ENCODE data around the gene PAFAH2.

Gene PAFAH2

GRCh38 chr1:26043765-26044164 is 45.9 kb upstream of the PAFAH2 start:
- H3K4me3 ChIP-seq (ENCODE audit: low read depth, low read length) = no peak overlapping the region
- no peak for TF ChIP-seq CTCF (IDR thresholded peaks at IDR 0.05; ENCODE audit: control insufficient read depth, extremely low read depth, insufficient read depth)
- no peak for DNase-seq (ENCODE audit: low read depth)

- no peak for DNase-seq (ENCODE audit: low read depth)
Measured at GRCh38 chr1:26041978-26042377, 44.1 kb upstream of the PAFAH2 start.

GRCh38 chr1:26041401-26041800 is 43.5 kb upstream of the PAFAH2 start:
- TF ChIP-seq CTCF (IDR thresholded peaks at IDR 0.05; ENCODE audit: control insufficient read depth, extremely low read depth, insufficient read depth) = no peak
- H3K4me3 ChIP-seq (ENCODE audit: low read depth, low read length) = no peak overlapping the region
- DNase-seq (ENCODE audit: low read depth) = no peak

More at GRCh38 chr1:26041978-26042377, 44.1 kb upstream of the PAFAH2 start:
- no peak overlapping the region for H3K4me3 ChIP-seq (ENCODE audit: low read depth, low read length)
- no peak for TF ChIP-seq CTCF (IDR thresholded peaks at IDR 0.05; ENCODE audit: control insufficient read depth, extremely low read depth, insufficient read depth)

- no peak for TF ChIP-seq CTCF (IDR thresholded peaks at IDR 0.05; ENCODE audit: control insufficient read depth, extremely low read depth, insufficient read depth)
- no peak overlapping the region for H3K4me3 ChIP-seq (ENCODE audit: low read depth, low read length)
- no peak for DNase-seq (ENCODE audit: low read depth)
Measured at GRCh38 chr1:26038904-26039303, 41.0 kb upstream of the PAFAH2 start.

- DNase-seq (ENCODE audit: low read depth) = no peak
- TF ChIP-seq CTCF (IDR thresholded peaks at IDR 0.05; ENCODE audit: control insufficient read depth, extremely low read depth, insufficient read depth) = no peak
- no peak overlapping the region for H3K4me3 ChIP-seq (ENCODE audit: low read depth, low read length)
Measured at GRCh38 chr1:26038477-26038876, 40.6 kb upstream of the PAFAH2 start.

- no peak for DNase-seq (ENCODE audit: low read depth)
- TF ChIP-seq CTCF (IDR thresholded peaks at IDR 0.05; ENCODE audit: control insufficient read depth, extremely low read depth, insufficient read depth) = no peak
- H3K4me3 ChIP-seq (ENCODE audit: low read depth, low read length) = no peak overlapping the region
Measured at GRCh38 chr1:26037904-26038303, 40.0 kb upstream of the PAFAH2 start.

- no peak for TF ChIP-seq CTCF (IDR thresholded peaks at IDR 0.05; ENCODE audit: control insufficient read depth, extremely low read depth, insufficient read depth)
- no peak overlapping the region for H3K4me3 ChIP-seq (ENCODE audit: low read depth, low read length)
- no peak for DNase-seq (ENCODE audit: low read depth)
Measured at GRCh38 chr1:26036756-26037281, 39.0 kb upstream of the PAFAH2 start.
